ENCODE measurements around the gene ZNF230. TPM values are rescaled to one million over a fixed set of nuclear protein-coding genes. Genes with fewer than 3 reads are reported as not detected.

ZNF230 gene
- total RNA-seq: 5.3 TPM

DNA sequence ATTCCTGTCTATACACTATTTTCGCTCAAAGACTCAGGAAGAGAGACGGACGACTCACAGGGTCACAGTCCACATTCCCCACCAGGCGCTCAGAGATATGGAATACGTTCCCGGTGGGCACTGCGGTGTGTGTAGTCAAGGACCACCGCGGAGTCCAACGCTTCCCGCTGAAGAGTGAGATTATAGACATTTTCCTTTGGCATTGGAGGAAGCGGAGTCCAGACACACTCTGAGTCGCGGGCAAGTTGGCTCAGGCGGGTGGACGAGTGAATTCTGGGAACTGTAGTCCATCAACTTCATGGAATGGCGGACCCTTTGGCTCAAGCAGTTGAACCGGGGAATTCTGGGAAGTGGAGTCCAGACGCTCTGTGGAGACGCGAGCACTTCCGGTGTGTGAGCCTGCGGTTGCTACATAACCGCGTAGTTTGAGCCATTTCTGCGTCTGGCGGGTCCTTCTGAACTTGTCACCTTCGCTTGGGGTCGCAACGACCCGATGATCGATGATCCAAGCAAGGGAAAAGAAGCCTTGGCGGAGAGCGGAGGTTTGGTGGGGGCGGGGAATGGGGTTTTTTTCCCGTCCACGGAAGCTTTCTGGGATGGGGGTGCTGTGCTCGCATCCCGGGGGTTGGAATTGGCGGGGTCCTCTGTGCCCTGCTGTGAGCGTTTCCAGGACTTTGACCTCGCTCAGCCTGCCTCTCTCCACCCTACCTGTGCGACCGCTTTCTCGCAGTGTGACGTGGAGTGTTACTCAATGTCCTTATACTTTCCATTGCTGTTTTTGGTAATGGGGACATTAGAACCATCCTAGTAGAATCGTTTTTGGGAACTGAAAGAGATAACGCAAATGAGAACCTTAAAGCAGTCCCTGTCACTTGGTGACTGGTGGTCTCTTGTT, at the start of gene ZNF230:
ZNF230 (plus strand) TSS at position 392 of the 895 bp plus-strand sequence. CDS start 4,122 bp downstream, outside the sequence.
- DNase-seq: peak; percentile 98

DNA sequence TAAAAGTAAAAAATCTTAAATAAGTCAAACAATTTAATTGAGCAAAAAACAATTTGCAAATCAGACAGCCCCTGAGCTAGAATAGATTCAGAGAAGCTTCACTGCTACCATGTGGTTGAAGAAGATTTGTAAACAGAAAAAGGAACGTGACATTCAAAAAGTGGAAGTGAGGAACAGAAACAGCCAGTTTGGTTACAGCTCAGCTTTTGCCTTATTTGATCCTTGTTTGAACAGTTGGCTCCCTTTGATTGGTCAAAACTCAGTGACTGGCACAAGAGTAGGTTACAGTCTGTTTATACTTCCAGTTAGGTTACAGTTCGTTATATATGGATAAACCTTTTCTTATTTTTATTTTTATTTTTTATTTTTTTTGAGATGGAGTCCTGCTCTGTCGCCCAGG, 45.9 kb upstream of the ZNF230 start:
- no peak for DNase-seq

DNA sequence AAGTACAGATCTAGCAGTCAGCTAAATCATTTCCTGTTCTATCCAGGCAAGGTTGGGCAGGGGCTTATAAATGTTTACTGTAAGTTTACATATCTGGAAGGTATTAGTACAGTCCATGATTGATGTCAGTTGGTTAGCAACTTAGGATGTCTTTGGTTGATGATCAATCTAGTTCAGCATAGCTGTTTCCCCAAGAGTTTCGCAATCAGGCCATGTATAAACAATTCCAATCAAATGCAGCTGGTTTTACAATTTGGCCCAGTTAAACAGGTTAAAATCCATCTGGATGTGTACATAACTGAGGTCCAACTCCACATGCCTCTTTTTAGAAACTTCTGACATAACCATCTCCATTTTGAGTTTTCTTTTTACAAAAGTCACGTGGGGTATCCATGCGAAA, 44.9 kb upstream of the ZNF230 start:
- DNase-seq: no peak

DNA sequence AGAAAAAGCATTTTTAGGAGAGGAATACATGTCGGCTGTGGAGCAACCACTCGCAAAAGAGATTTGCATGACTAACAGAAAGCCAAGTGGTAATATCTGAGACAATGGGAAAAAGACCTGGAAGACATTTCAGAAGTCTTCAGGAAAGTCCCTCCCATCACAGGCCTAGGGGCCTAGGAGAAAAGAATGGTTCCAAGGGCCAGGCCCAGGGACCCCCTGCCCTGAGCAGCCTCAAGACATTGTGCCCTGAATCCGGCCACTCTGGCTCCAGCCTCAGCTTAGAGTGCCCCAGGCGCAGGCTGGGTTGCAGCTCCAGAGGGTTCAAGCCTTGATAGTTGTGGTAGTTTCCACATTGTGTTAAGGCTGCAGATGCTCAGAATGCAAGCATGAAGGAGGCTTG, 42.3 kb upstream of the ZNF230 start:
- DNase-seq: no peak

DNA sequence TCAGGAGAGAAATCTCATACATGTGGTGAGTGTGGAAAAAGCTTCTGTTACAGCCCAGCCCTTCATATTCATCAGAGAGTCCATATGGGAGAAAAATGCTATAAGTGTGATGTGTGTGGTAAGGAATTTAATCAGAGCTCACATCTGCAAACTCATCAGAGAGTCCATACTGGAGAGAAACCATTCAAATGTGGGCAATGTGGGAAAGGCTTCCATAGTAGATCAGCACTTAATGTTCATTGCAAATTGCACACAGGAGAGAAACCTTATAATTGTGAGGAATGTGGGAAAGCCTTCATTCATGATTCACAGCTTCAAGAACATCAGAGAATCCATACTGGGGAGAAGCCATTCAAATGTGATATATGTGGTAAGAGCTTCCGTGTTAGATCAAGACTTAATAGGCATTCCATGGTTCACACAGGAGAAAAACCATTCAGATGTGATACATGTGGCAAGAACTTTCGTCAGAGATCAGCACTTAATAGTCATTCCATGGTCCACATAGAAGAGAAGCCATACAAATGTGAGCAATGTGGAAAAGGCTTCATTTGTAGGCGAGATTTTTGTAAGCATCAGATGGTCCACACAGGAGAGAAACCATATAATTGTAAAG, 36.6 kb upstream of the ZNF230 start:
- no peak for DNase-seq

DNA sequence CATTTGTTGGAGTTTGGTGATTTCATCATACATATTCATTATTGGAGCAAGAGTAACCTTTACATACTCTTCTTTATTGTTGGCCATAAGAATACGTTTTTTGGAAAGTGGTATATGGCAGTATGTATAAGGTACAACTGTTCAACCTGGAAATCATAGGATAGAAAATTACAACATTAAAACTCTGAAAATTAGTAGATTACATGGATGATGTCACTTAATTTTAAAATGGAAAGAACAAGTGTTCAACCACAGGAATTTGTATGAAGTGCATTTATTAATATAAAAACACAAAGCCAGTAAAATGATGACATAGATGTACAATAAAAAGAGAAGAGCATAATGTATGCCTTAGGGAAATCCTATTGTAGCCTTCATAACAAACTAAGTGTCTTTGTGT, 26.0 kb upstream of the ZNF230 start:
- DNase-seq: no peak

DNA sequence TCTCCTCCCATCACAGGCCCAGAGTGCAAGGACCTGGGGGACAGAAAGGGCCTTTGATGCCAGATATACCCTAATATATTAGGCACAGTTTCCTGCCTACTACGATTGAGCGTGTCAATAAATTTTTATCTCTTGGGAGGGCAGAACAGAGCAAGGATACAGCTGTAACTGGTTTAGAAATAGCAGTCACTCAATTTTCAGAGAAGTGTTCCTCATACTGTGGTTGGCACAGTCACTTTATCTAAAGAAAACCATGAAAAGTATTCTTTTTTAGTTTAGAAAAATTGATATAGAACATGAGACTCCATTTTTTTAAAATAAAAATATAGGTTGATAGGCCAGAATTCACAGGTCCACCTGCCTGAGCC, 19.2 kb upstream of the ZNF230 start:
- DNase-seq: no peak

DNA sequence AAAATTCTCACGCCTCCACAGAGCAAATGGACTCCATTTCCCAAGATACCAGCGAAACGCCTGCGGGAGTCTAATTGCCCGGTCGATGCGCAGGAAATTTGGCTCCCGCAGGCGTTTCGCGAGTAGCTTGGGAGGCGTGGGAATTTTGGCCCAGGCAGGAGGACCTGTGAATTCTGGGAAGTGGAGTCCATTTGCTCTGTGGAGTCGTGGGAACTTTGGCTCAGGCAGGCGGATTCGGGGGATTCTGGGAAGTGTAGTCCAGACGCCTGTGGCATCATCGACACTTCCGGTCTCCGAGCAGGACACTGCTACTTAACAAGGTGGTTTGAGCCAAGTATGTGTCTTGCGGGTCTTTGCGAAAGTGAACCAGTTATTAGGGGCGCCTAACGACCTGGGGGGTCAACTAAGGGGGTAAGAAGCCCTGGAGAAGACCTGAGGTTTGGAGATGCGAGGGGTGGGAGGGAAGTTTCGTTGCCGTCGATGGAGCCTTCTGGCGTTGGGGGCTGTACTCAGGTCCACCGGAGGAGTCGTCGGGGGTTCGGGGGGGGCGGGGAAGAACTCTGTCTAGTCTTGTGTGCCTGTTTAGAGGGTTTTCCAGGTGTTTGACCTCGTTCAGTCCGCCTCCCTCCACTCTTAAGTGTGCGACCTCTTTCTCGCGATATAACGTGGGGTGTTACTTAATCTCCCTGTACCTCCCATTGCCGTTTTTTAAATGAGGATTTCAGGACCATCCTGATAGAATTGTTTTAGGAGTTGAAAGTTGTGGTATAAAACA, 18.7 kb upstream of the ZNF230 start, which contains the start of gene ZNF155:
ZNF155 (plus strand) TSS at position 277 of the 775 bp plus-strand sequence. CDS start 4,356 bp downstream, outside the sequence.
- peak; percentile 98 for DNase-seq

DNA sequence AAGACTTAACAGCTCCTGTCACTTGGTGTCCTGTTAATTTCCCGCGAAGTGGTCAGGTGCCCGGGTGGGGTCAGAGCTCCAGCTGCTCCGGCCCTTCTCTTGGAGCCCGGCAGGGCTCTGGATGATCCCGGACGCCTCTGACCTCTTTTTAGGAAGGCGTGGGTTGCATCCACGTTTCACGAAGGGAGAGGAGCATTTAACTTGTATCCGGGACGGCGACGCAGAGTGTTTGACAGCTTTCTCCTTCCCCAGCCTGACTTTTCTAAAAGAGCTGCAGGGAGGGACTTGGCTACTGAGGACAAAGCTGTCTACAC, 18.1 kb upstream of the ZNF230 start:
- no peak for DNase-seq

DNA sequence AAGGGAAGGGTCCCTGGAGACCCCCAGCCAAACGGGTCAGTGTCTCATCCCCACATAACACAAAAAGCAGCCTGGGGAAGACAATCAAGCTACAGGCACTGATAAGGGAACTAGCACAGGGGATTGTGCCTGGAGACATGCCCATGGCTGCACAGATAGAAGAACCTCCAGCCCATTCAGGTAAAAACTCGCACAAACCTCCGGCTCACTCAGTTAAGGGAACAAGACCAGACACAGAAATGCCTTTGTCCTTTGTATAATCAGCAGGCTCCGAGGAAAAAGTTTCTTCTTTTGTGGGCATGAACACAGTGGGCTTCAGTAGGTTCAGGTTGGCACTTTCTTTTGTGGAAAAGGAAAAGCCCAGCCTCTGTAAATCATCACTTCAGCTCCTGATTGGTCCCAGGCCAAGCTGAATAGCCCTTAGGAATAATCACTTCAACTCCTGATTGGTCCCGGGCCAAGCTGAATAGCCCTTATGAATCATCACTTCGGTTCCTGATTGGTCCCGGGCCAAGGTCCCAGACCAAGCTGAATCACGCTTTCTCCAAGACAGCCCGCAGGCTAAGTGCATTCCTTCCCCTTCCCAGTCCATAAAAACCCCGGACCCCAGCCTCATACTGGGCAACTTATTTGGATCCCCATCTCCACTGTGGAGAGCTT, 5.0 kb upstream of the ZNF230 start:
- DNase-seq: no peak

DNA sequence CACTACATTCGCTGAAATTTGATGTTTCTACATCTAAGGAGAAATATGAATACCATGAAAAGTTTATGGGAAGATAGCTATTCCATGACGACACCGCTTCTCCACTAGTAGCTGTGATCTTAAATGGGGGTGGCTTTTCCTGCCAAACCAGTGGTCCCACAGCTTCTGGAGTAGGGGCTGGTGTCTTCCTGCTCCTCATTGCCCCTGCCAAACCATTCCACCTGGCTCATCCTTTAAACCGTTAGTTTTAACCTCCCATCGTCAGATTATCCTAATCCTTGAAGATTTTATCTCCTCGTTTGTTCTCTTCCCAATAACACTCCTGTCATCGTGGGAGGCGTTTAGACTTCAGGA, 568 bp upstream of the ZNF230 start:
- peak; percentile 14 for DNase-seq

DNA sequence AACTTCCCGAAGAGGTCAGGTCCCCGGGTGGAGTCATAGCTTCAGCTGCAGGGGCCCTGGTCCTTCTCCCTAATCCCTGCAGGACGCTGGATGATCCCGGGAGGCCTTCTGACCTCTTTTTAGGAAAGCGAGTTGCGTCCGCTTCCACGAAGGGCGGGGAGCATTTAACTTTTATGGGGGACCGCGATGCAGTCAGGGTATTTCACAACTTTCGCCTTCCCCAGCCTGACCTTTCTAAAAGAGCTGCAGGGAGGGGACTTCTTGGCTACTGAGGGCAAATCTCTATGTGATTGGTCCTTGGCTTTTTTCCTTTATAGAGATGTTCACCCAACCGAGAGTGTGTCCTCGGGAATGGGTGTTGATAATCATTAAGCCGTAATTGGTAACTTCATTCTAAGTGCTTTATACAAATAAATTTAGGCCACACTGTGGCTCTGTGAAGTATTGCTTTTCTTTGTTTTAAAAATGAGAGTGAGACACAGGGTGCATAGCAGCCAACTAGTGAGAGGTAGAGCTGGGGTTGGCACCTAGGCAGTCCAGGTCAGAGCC, 778 bp downstream of the ZNF230 start:
- peak; percentile 2 for DNase-seq

DNA sequence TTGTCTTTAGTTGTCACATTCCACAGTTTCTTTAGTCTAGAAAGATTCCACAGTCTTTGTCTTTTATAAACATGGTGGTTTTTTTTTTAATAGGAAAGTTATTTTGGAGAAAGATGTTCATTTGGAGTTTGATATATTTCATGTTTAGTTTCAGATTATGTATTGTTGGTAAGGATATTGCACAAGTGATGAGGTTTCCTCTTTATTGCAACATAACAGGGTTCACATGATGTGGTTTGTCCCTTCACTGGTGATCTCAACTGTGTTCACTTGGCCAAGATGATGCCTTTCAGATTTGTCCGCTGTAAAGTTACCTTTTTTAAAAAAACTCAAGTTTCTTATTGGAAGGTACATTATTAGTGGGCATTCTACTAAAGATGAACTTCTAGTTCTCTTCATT, 3.2 kb downstream of the ZNF230 start:
- DNase-seq: no peak

DNA sequence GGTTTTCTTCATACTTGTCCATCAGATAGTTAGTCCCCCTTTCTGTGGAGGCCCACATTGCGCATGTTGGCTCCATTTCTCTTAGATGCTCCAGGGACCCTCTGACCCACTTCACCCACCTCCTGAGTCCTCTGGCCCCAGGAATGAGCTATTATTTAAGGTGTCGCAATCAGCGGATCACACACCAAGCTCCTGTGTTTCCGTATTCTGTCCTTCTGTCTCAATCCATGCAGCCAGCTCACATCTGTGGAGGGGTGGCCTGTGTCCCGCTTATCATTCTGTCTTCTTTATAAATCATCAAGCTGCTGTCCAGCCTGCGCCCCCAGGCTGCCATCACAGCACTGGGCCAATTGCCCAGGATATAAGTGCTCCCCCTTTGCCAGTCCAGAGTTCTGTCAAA, 4.7 kb downstream of the ZNF230 start:
- no peak for DNase-seq

DNA sequence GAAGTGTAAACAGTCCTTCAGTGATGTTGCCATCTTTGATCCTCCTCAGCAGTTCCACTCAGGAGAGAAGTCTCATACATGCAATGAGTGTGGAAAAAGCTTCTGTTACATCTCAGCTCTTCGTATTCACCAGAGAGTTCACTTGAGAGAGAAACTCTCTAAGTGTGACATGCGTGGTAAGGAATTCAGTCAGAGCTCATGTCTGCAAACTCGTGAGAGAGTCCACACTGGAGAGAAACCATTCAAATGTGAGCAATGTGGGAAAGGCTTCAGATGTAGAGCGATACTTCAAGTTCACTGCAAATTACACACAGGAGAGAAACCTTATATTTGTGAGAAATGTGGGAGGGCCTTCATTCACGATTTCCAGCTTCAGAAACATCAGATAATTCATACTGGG, 7.7 kb downstream of the ZNF230 start:
- DNase-seq: no peak

DNA sequence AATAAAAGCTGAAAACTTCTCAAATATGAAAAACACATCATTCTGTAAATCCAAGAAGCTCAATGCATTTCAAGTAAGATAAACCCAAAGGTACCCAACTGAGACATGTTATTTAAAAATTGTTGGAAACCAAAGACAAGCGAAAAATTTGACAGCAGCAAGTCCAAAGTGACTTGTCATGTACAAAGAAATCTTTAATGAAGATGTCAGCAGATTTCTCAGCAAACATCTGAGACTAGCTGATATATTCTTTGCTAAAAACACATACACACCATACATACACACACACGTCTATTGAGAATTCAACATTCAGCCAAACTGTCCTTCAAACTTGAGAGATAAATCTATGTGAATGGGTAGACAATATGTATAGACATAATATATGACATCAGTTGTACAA, 16.7 kb downstream of the ZNF230 start:
- no peak for DNase-seq

DNA sequence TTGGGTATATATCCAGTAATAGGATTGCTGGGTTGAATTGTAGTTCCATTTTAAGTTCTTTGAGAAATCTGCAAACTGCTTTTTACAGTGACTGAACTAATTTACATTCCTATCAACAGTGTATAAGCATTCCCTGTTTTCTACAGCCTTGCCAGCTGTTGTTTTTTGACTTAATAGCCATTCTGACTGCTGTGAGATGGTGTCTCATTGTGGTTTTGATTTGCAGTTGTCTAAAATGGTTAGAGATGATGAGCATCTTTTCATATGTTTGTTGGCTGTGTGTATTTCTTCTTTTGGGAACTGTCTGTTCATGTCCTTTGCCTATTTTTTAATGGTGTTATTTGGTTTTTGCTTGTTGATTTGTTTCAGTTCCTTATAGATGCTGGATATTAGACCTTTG, 18.5 kb downstream of the ZNF230 start:
- no peak for DNase-seq

DNA sequence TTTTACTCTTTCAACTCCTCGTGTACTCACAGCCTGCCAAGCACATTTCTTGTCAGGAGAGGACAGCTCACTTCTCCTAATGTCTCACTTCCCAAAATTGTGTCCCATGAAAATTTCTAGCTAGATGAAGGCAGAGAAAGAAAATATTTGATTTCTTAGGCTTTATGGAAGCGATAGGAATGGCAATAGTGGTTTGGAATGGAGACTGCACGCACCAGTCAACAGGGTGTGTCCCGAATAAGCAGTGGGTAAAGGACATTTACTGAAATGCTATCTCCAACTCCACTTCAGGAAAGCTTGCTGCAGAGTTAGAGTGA, 22.1 kb downstream of the ZNF230 start:
- DNase-seq: no peak

DNA sequence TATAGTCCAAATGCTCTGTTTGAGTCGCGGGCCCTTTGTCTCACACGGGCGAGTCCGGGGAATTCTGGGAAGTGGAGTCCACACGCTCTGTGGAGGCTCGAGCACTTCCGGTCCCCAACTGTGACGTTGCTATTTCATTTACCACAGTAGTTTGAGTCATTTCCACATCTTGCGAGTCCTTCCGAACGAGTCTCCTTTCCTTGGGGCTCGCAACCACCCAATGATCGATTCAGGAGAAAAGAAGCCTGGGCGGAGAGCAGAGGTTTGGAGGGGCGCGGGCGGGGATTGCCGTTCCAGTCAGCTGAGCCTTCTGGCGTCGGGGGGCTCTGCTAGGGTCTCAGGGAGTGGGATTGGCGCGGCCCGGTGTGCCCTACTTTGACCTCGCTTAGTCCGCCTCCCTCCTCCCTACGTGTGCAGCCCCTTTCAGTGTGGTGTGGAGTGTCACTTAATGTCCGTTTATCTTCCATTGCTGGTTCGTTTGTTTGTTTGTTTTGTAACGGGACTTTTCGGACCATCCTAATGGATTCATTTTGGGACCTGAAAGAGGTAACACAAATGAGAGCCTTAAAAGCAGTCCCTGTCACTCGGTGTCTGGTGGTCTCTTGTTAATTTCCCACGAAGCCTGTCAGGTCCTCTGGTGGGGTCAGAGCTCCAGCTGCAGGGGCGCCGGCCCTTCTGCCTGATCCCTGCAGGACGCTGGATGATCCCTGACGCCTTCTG, 22.6 kb downstream of the ZNF230 start, which contains the start of gene ZNF222:
ZNF222 (plus strand) TSS at position 163 of the 720 bp plus-strand sequence; CDS start at position 221, 58 bp downstream.
- DNase-seq: peak; percentile 94

DNA sequence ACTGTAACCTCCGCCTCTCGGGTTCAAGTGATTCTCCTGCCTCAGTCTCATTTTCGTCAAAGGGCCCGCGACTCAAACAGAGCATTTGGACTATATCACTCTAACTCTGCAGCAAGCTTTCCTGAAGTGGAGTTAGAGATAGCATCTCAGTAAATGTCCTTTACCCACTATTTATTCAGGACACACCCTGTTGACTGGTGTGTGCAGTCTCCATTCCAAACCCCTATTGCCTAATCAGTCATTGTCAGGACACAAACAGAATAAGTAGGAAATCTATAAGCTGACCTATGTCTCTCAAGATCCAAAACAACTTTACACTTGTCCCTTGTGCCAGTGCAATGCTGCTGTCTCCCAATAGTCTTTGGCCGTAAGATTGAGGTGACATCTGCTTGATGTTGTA, 23.9 kb downstream of the ZNF230 start:
- DNase-seq: no peak

DNA sequence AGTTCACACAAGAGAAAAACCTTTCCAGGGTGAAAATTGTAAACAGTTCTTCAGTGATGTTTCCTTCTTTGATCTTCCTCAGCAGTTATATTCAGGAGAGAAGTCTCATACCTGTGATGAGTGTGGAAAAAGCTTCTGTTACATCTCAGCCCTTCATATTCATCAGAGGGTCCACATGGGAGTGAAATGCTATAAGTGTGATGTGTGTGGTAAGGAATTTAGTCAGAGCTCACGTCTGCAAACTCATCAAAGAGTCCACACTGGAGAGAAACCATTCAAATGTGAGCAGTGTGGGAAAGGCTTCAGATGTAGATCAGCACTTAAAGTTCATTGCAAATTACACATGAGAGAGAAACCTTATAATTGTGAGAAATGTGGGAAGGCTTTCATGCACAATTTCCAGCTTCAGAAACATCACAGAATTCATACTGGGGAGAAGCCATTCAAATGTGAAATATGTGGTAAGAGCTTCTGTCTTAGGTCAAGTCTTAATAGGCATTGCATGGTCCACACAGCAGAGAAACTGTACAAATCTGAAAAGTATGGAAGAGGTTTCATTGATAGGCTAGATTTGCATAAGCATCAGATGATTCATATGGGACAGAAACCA, 29.3 kb downstream of the ZNF230 start:
- DNase-seq: no peak

Data from tongue (tissue), 2 donors.